HG02571 (cell line): ENCODE data around the gene RELT.

ENCODE experiments used
- ATAC-seq: cut with Tn5 transposase; IDR thresholded peaks from one replicate; pipeline ENCODE4 v1.9.1; 2021; ENCODE audit warnings: mild to moderate bottlenecking, moderate library complexity; ENCODE audit not compliant: unreplicated experiment

The RELT gene

GRCh38 chr11:73401924-73402833, 26.0 kb downstream of the RELT start:
- ATAC-seq: no peak

- no peak for ATAC-seq
These were observed 26.6 kb downstream of the RELT start for GRCh38 chr11:73402834-73403185.

- ATAC-seq: no peak
These were observed 27.3 kb downstream of the RELT start for GRCh38 chr11:73403541-73403940.

GRCh38 chr11:73404048-73404447, 27.8 kb downstream of the RELT start:
- no peak for ATAC-seq

GRCh38 chr11:73404506-73405145, 28.4 kb downstream of the RELT start:
- ATAC-seq: no peak

GRCh38 chr11:73405146-73405510, 28.9 kb downstream of the RELT start:
- ATAC-seq: no peak

GRCh38 chr11:73406131-73406530, 29.9 kb downstream of the RELT start:
- no peak for ATAC-seq

- no peak for ATAC-seq
These were observed 30.4 kb downstream of the RELT start for GRCh38 chr11:73406619-73407018.

- no peak for ATAC-seq
These were observed 33.2 kb downstream of the RELT start for GRCh38 chr11:73409431-73409830.

GRCh38 chr11:73410627-73411026, 34.4 kb downstream of the RELT start:
- no peak for ATAC-seq

GRCh38 chr11:73411031-73411430, 34.8 kb downstream of the RELT start:
- no peak for ATAC-seq

- ATAC-seq: no peak
These were observed 36.1 kb downstream of the RELT start for GRCh38 chr11:73412308-73412707.

GRCh38 chr11:73413256-73413655, 37.1 kb downstream of the RELT start:
- ATAC-seq: no peak

- no peak for ATAC-seq
These were observed 38.9 kb downstream of the RELT start for GRCh38 chr11:73414977-73415651.

GRCh38 chr11:73415854-73416615, 39.8 kb downstream of the RELT start:
- ATAC-seq: no peak

GRCh38 chr11:73416786-73417185, 40.6 kb downstream of the RELT start:
- ATAC-seq: no peak

- ATAC-seq: no peak
These were observed 43.9 kb downstream of the RELT start for GRCh38 chr11:73420136-73420535.

GRCh38 chr11:73422886-73423285, 46.7 kb downstream of the RELT start:
- no peak for ATAC-seq

- no peak for ATAC-seq
These were observed 47.3 kb downstream of the RELT start for GRCh38 chr11:73423506-73423905.

- no peak for ATAC-seq
These were observed 48.9 kb downstream of the RELT start for GRCh38 chr11:73425108-73425507.

GRCh38 chr11:73426219-73426850, 50.1 kb downstream of the RELT start:
- ATAC-seq: no peak
